GM18505 (cell line): ENCODE data around the gene ROPN1L.

ENCODE experiments used
- ATAC-seq: cut with Tn5 transposase; IDR thresholded peaks from one replicate; pipeline ENCODE4 v1.9.1; 2021; ENCODE audit not compliant: unreplicated experiment
- POLR2A ChIP-seq: IDR thresholded peaks from 4 replicates; pipeline ENCODE4 v1.6.1; 2011; ENCODE audit warnings: borderline replicate concordance; ENCODE audit not compliant: insufficient read depth, insufficient read length; ENCODE audit errors: extremely low read depth

ROPN1L gene

GRCh38 chr5:10418654-10419345, 22.9 kb upstream of the ROPN1L start:
- ATAC-seq = peak; percentile 68

GRCh38 chr5:10420468-10420867, 21.2 kb upstream of the ROPN1L start:
- TF ChIP-seq POLR2A = no peak
- no peak for ATAC-seq

More at GRCh38 chr5:10418654-10419345, 22.9 kb upstream of the ROPN1L start:
- TF ChIP-seq POLR2A = no peak

- TF ChIP-seq POLR2A = no peak
- no peak for ATAC-seq
These were observed 20.7 kb upstream of the ROPN1L start for GRCh38 chr5:10420932-10421331.

- no peak for TF ChIP-seq POLR2A
- ATAC-seq = no peak
These were observed 19.6 kb upstream of the ROPN1L start for GRCh38 chr5:10421896-10422691.

- no peak for TF ChIP-seq POLR2A
- ATAC-seq = no peak
These were observed 18.7 kb upstream of the ROPN1L start for GRCh38 chr5:10423022-10423421.

- ATAC-seq = peak; percentile 60
- TF ChIP-seq POLR2A = no peak
These were observed 17.5 kb upstream of the ROPN1L start for GRCh38 chr5:10424124-10424731.

GRCh38 chr5:10427201-10427600, 14.5 kb upstream of the ROPN1L start:
- no peak for ATAC-seq
- TF ChIP-seq POLR2A = no peak

- no peak for ATAC-seq
- no peak for TF ChIP-seq POLR2A
These were observed 13.7 kb upstream of the ROPN1L start for GRCh38 chr5:10427978-10428377.

GRCh38 chr5:10431415-10431814, 10.3 kb upstream of the ROPN1L start:
- ATAC-seq = no peak

GRCh38 chr5:10432059-10433008, 9.3 kb upstream of the ROPN1L start:
- TF ChIP-seq POLR2A = no peak
- no peak for ATAC-seq

More at GRCh38 chr5:10431415-10431814, 10.3 kb upstream of the ROPN1L start:
- no peak for TF ChIP-seq POLR2A

GRCh38 chr5:10434392-10434791, 7.3 kb upstream of the ROPN1L start:
- ATAC-seq = no peak
- no peak for TF ChIP-seq POLR2A

GRCh38 chr5:10438301-10438700, 3.4 kb upstream of the ROPN1L start:
- no peak for ATAC-seq

GRCh38 chr5:10439692-10440091, 2.0 kb upstream of the ROPN1L start:
- no peak for ATAC-seq
- peak; percentile 5 for TF ChIP-seq POLR2A

More at GRCh38 chr5:10438301-10438700, 3.4 kb upstream of the ROPN1L start:
- TF ChIP-seq POLR2A = no peak
